T-helper 9 cell (primary cell): ENCODE measurements around the gene EGFL8.
"Not testable (repeated sequence)": the region's sequence is repeated elsewhere in the genome, so short reads cannot be mapped to it uniquely, and the experiment has no call there.

Experiments used
- DNase-seq: peaks from one replicate; pipeline ENCODE4 v3.0.0-alpha.2; 2020

The EGFL8 gene

GRCh38 chr6:32198345-32198696 lies 33.9 kb downstream of the EGFL8 start:
- DNase-seq: no peak

GRCh38 chr6:32198866-32199265 lies 34.5 kb downstream of the EGFL8 start:
- no peak for DNase-seq

GRCh38 chr6:32200711-32201475 lies 36.5 kb downstream of the EGFL8 start:
- no peak for DNase-seq

GRCh38 chr6:32202186-32202585 lies 37.8 kb downstream of the EGFL8 start:
- no peak for DNase-seq

- no peak for DNase-seq
Observed at GRCh38 chr6:32203426-32204267, 39.3 kb downstream of the EGFL8 start.

GRCh38 chr6:32204268-32204715 lies 39.9 kb downstream of the EGFL8 start:
- no peak for DNase-seq

GRCh38 chr6:32208996-32209395 lies 44.6 kb downstream of the EGFL8 start:
- no peak for DNase-seq

- no peak for DNase-seq
Observed at GRCh38 chr6:32210191-32210601, 45.8 kb downstream of the EGFL8 start.

- DNase-seq: not testable (repeated sequence)
Observed at GRCh38 chr6:32211432-32211831, 47.0 kb downstream of the EGFL8 start.

GRCh38 chr6:32212076-32212760 lies 47.8 kb downstream of the EGFL8 start:
- DNase-seq: no peak

- no peak for DNase-seq
Observed at GRCh38 chr6:32213649-32214048, 49.3 kb downstream of the EGFL8 start.

- DNase-seq: no peak
Observed at GRCh38 chr6:32214126-32214525, 49.7 kb downstream of the EGFL8 start.

- DNase-seq: no peak
Observed at GRCh38 chr6:32215617-32216016, 51.2 kb downstream of the EGFL8 start.

GRCh38 chr6:32216285-32216684 lies 51.9 kb downstream of the EGFL8 start:
- DNase-seq: no peak

GRCh38 chr6:32216998-32217397 lies 52.6 kb downstream of the EGFL8 start:
- DNase-seq: no peak
